Lung (tissue), 12 donors: ENCODE measurements around the gene IL16. TPM values are rescaled to one million over a fixed set of nuclear protein-coding genes. Genes with fewer than 3 reads are reported as not detected.

Source experiments
- ATAC-seq: fragments of 200-7000 bp; cut with Tn5 transposase; one replicate; pipeline ENCODE4 v1.9.1; 2020; ENCODE audit warnings: moderate number of reproducible peaks; ENCODE audit not compliant: insufficient read depth, low FRiP score
- DNase-seq, 3 donors: peaks; one replicate each; pipeline ENCODE4 v3.0.0-alpha.2; 2013 to 2017
- H3K27ac ChIP-seq, 2 donors: one replicate each; pipeline ENCODE4 v1.5.1; 2013; ENCODE audit warnings: mild to moderate bottlenecking in 2 of 2, moderate library complexity in 2 of 2, control low read depth in 1 of 2, inconsistent platforms in 1 of 2, low read depth in 1 of 2, low read length in 1 of 2
- H3K27me3 ChIP-seq, 3 donors: one replicate each; pipeline ENCODE4 v1.5.1; 2013; ENCODE audit warnings: low read length in 2 of 3; ENCODE audit not compliant: control insufficient read depth in 3 of 3, insufficient read depth in 3 of 3
- H3K36me3 ChIP-seq, 4 donors: one replicate each; pipeline ENCODE4 v1.5.1; 2013; ENCODE audit warnings: low read length in 4 of 4, mild to moderate bottlenecking in 1 of 4, moderate library complexity in 1 of 4; ENCODE audit not compliant: control insufficient read depth in 4 of 4, insufficient read depth in 4 of 4
- H3K4me1 ChIP-seq, 5 donors: one replicate each; pipeline ENCODE4 v1.5.1; 2013; ENCODE audit warnings: low read length in 5 of 5, mild to moderate bottlenecking in 2 of 5, moderate library complexity in 1 of 5; ENCODE audit not compliant: control insufficient read depth in 5 of 5, insufficient read depth in 5 of 5
- H3K4me3 ChIP-seq: one replicate; pipeline ENCODE4 v1.5.1; 2013; ENCODE audit warnings: mild to moderate bottlenecking, control low read depth, moderate library complexity
- H3K9ac ChIP-seq, 2 donors: one replicate each; pipeline ENCODE4 v1.5.1; 2013; ENCODE audit warnings: low read length in 2 of 2, control low read depth in 1 of 2; ENCODE audit not compliant: insufficient read depth in 1 of 2
- H3K9me3 ChIP-seq, 4 donors: one replicate each; pipeline ENCODE4 v1.5.1; 2013; ENCODE audit warnings: low read length in 3 of 4, mild to moderate bottlenecking in 1 of 4, moderate library complexity in 1 of 4; ENCODE audit not compliant: control insufficient read depth in 4 of 4, insufficient read depth in 3 of 4
- CTCF ChIP-seq: IDR thresholded peaks from 2 replicates; pipeline ENCODE4 v1.5.1; 2012; ENCODE audit warnings: mild to moderate bottlenecking; ENCODE audit errors: control extremely low read depth, extremely low read depth
- WGBS, 2 donors: extraction: QIAGEN DNeasy Blood & Tissue Kit; methylation state at CpG; one replicate each; pipeline ENCODE4 v1.1.7; 2013; 5-methylcytosine and 5-hydroxymethylcytosine counted together
- polyA plus RNA-seq, 2 donors: library from polyadenylated mRNA; stranded (reverse); fragments of 200-250 nt; gene quantifications; one replicate each; pipeline ENCODE4 v1.2.1, GENCODE V29; 2013
- total RNA-seq, 2 donors: library from RNA; depleted of rRNA in 1 of 2; stranded (reverse); fragments of >200 nt in 1 of 2; gene quantifications; one replicate each; pipeline ENCODE4 v1.2.1, GENCODE V29; 2014 to 2021
- donor health status: control.
- donor health status: control.
- donor health status: Bipolar disorder and iron deficiency.
- donor health status: healthy.
- donor health status: DM: yes; HTN: yes; CAD: no.

Gene IL16
- total and polyA plus RNA-seq, 4 donors = 18.8 to 45.4 (median 24.4) TPM

- Histone ChIP-seq H3K9me3 (no peaks in the 10 kb centered on the region), H3K27me3 (no peaks in the 10 kb centered on the region), H3K36me3 (no peaks in the 10 kb centered on the region), H3K27ac (peak overlapping the region in 1 of 2 donors; percentile 23), H3K4me1 (peaks cover 0 to 4% (median 0%) of the 10 kb centered on the region in 5 donors), H3K9ac (no peak overlapping the region), H3K4me3 (no peak overlapping the region)
- TF ChIP-seq CTCF = no peak
- DNase-seq = no peak
- WGBS, 2 donors = 64 to 72% methylated on average over 3 of the region's 3 CpGs
- no peak for ATAC-seq
Observed at GRCh38 chr15:81170511-81170910, 26.2 kb upstream of the IL16 start.

- Histone ChIP-seq H3K9me3 (no peaks in the 10 kb centered on the region), H3K4me3 (no peak overlapping the region), H3K36me3 (no peaks in the 10 kb centered on the region), H3K27ac (no peak overlapping the region), H3K9ac (no peak overlapping the region), H3K4me1 (peaks cover 0 to 4% (median 2%) of the 10 kb centered on the region in 5 donors), H3K27me3 (no peaks in the 10 kb centered on the region)
- DNase-seq = no peak
- ATAC-seq = no peak
- no peak for TF ChIP-seq CTCF
Observed at GRCh38 chr15:81171286-81171685, 25.4 kb upstream of the IL16 start.

GRCh38 chr15:81174125-81174791, 22.4 kb upstream of the IL16 start:
- no peak for TF ChIP-seq CTCF
- Histone ChIP-seq H3K4me1 (peaks cover 0 to 6% (median 0%) of the 10 kb centered on the region in 5 donors), H3K36me3 (no peaks in the 10 kb centered on the region), H3K9ac (no peak overlapping the region), H3K9me3 (no peaks in the 10 kb centered on the region), H3K27me3 (no peaks in the 10 kb centered on the region), H3K4me3 (no peak overlapping the region), H3K27ac (no peak overlapping the region)
- WGBS, 2 donors = 64 to 89% methylated on average over 2 of the region's 2 CpGs
- DNase-seq (no peak), ATAC-seq (no peak)

GRCh38 chr15:81174792-81175327, 21.8 kb upstream of the IL16 start:
- no peak for ATAC-seq
- no peaks in the 10 kb centered on the region for H3K9me3 ChIP-seq
- H3K36me3 ChIP-seq = no peaks in the 10 kb centered on the region
- no peak overlapping the region for H3K27ac ChIP-seq
- H3K4me3 ChIP-seq = no peak overlapping the region
- no peak overlapping the region for H3K9ac ChIP-seq
- no peak for DNase-seq
- H3K27me3 ChIP-seq = no peaks in the 10 kb centered on the region
- no peak for TF ChIP-seq CTCF
- 94 to 95% methylated on average over 1 of the region's 1 CpG for WGBS, 2 donors
- H3K4me1 ChIP-seq = peaks cover 0 to 6% (median 0%) of the 10 kb centered on the region in 5 donors
